ENCODE results near the gene CPN2. TPM values are rescaled to one million over a fixed set of nuclear protein-coding genes. Genes with fewer than 3 reads are reported as not detected.

Gene CPN2
- polyA plus RNA-seq, 4 donors: 0.16 to 1.0 (median 0.44) TPM

DNA sequence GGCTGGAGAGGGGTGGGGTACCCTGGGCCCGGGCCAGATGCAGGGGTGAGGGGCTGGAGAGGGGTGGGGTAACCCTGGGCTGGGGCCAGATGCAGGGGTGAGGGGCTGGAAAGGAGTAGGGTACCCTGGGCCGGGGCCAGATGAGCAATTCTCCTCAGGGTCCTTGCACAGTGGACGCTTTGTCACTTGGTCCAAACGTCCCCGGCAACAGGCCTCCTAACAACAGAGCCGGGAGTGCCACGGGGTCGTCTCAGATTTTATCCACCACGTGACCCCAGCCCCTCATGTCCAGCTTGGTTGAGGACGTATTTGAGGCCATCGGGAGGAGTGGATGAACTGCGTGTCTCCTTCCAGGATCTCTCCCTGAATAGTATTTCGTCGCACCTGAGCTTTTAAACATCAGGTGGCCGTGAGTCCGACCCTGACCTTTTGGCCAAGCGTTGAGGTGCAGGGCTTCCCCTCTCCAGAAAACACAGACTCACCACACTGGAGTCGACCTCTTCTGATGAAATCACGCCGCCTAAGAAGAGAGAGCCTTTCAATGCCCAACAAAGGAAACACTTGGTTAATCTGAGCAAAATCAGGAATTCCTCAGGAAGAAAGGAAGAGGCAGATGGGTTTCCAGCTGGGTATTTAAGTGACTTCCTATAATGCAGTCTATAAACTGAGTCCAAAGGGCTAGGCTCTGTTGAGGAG is 31.2 kb upstream of the CPN2 start:
- no peak for DNase-seq (ENCODE audit: low read depth in 4 of 4, low spot score in 3 of 4)

DNA sequence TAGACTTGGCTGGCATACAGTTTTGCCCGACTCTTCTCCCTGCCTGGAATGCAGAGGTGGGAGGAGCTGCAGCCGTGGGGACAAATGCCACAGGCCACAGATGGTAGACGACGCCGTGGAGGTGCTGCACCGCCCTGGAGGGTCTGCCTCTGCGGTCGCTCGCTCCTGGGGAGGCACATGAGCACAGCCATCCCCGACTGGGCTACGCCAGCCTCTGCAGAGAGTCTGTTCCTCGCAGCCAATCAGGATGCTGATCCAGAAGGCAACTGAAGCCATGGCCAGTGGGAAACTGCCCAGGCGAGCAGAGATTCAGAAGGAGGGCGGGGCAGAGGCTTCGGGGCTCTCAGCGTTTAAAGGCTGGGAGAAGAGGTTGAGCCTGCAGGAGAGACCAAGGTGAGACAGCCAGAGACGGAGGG is 30.3 kb upstream of the CPN2 start:
- no peak for DNase-seq (ENCODE audit: low read depth in 4 of 4, low spot score in 3 of 4)

DNA sequence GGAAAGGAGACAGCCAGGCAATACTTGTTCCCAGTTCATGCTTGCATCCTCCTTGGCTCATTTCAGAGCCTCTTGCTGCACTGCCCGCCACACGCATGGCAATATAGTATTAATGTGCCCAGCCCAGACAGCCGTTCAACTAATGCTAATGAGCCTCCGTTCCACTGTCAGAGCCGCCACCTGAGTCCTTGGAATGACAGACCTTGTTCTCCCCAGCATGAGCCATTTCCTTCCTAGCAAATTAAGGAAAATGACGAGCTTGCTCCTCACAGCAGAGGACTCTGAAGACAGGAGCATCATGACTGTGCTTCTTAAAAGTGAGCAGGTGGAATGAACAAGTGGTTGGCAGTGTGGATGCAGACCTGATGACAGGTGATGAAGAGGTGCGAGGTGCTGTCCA is 29.2 kb upstream of the CPN2 start:
- no peak for DNase-seq (ENCODE audit: low read depth in 4 of 4, low spot score in 3 of 4)

DNA sequence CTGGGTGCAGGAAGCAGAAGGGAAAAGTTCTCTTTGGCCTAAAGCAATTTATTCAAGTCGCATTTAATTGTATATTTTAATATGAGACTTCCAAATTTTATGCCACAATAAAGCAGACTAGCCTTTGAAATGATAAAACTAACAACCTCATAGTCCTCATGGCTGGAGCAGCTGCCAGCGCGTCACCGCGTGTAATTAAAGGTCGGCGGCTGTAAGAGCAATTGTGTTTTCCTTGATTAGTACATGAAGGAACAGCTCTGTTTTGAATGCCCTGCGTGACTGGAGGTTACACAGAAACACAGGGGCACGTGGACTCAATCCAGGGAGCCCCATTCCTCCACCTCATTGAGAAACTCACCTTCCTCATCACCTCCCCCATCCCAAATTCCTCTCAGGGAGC is 28.5 kb upstream of the CPN2 start:
- no peak for DNase-seq (ENCODE audit: low read depth in 4 of 4, low spot score in 3 of 4)

DNA sequence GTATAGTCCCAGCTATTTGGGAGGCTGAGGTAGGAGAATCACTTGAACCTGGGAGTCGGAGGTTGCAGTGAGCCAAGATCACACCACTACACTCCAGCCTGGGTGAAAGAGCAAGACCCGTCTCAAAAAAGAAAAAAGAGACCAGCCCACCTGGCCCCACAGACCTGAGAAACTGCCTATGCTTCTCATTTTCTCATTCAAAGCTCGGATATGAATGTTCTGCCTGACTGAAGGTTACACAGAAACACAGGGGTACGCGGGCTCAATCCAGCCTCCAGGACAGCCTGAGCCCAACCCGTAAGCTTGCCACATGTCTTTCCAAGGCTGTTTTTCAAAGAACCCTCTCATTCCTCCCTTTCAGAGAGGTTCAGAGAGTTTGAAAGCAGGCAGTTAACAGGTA is 28.1 kb upstream of the CPN2 start:
- DNase-seq (ENCODE audit: low read depth in 4 of 4, low spot score in 3 of 4): no peak

DNA sequence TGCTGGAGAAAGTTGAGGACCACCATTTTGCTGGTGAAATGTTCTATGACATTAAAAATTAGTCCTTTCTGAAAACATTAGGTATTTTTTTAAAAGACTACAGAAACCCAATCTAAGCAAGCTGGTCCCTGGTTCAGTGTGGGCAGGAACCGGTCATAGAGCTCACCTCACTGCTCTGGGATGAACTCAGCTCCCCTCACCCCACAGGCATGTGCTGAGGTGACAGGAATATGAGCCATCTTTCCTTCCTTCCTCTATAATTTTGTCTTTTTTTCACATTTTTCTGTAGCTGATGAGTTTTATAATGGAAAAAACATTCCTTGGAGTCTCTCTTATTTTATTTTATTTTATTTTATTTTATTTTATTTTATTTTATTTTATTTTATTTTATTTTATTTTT is 26.6 kb upstream of the CPN2 start:
- no peak for DNase-seq (ENCODE audit: low read depth in 4 of 4, low spot score in 3 of 4)

DNA sequence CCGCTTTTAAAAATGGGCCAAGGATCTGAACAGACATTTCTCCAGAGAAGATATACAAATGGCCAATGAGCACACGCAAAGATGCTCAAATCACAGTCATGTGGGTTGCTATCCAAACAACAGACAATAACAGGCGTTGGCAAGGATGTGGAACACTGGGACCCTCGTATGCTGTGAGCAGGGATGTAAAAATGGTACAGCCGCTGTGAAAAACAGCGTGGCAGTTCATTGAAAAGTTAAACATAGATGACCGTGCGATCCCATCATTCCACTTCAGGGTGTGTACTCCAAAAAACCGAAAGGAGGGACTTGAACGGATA is 25.1 kb upstream of the CPN2 start:
- no peak for DNase-seq (ENCODE audit: low read depth in 4 of 4, low spot score in 3 of 4)

DNA sequence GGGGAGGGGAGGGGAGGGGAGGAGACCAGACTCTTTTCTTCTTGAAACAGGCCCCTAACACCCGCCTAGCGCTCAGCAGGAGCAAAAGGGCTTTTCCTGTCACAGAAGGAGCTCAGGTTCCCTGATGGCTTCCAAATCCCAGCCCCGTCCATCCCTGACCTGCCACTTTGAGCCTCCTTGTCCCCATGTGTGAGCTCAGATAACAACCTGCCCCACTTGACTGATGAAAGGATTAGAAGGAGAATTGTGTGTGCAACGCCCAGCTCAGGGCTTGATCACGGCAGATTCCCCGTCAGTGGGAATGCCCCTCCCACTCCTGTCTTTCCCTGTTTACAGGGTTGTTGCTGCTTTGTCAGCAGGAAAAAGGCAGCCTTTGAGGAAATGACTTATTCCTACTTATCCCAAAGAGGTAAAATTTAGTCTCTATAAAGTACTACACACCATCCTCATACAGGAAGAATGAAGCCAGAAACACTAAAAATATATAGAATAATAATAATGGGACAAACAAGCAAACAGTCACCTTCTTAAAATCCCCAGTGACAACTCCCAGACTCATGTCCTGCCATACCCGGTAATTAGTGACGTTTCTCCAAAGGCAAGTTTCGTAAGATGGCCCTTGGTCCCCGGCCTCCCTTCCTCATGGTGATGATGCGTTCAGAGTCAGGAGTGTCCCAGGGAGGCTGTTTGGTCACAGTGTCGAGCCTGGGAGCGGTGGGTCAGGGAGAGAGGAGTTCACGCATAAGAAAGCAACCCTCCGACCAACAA is 24.5 kb upstream of the CPN2 start:
- no peak for DNase-seq (ENCODE audit: low read depth in 4 of 4, low spot score in 3 of 4)

DNA sequence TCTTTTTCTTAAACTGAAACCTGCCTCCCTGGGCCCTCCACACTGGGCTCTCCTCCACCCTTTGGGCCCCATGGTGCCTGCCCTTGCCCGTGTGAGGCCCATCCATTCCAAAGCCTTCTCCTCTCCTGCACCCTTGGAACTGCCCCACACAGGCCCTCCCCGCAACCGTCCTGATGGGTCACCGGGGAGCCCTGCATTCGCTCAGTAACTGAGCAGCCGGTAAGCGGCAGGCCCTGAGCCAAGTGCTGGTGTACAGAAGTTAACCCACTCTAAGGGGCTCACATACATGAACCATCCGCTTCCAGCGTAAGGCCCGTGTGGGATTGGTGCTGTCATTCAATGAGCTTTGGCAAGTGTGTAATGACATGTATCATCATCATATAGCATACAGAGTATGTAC is 23.8 kb upstream of the CPN2 start:
- no peak for DNase-seq (ENCODE audit: low read depth in 4 of 4, low spot score in 3 of 4)

DNA sequence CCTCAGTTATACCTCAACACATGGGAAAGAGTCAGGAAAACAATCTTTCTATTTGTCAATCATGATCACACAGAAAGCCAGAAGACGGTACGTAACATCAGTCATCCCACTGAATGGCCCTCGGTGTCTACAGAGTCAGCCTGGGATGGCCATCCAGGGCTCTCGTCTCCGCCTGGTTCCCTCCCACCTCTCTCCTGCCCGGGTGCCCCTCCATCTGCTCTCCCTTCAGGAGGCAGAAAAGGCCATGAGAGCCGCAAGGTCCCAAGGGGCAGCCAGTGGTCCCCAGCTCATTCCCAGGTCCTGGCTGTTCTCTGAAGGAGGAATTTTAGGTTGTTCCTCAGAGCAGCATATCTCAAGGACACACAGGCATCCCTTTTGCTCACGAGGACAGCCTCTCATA is 22.8 kb upstream of the CPN2 start:
- DNase-seq (ENCODE audit: low read depth in 4 of 4, low spot score in 3 of 4): no peak

DNA sequence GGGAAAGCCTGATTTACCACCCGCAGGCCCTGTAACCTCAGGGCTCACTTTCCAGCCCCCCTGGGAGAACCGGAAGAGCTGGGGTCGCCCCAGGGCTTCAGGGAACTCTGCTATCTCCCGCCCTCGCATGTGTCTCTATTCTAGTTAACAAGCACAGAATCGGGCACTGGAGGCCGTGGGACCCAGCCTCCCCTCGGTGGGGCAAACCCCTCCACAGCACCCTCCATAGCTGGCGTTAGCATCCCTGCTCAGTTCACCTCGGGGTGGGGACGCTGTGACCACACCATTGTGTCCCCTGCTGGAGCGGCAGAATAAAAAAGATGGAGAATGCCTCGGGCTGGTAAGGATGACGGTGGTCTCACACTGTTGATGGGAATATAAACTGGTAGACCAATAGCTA is 21.9 kb upstream of the CPN2 start:
- no peak for DNase-seq (ENCODE audit: low read depth in 4 of 4, low spot score in 3 of 4)

DNA sequence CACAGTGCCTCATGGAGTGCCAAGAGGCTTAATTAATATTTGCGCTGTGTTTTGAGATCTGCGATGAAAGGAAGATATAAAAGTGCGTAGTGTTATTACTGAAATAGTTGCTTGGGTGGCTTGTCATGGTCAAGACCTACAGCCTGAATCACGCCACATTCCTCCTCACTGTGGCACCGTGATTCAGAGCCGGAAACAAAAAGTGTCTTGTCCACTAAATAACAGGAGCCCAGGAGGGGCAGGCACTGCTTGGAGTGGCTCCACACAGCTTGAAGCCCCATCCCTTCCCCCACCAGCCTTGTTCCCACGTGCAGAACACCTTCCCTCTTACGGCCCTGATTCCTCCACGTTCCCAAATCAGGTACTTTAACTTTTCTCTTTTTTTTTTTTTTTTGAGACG is 19.6 kb upstream of the CPN2 start:
- no peak for DNase-seq (ENCODE audit: low read depth in 4 of 4, low spot score in 3 of 4)

DNA sequence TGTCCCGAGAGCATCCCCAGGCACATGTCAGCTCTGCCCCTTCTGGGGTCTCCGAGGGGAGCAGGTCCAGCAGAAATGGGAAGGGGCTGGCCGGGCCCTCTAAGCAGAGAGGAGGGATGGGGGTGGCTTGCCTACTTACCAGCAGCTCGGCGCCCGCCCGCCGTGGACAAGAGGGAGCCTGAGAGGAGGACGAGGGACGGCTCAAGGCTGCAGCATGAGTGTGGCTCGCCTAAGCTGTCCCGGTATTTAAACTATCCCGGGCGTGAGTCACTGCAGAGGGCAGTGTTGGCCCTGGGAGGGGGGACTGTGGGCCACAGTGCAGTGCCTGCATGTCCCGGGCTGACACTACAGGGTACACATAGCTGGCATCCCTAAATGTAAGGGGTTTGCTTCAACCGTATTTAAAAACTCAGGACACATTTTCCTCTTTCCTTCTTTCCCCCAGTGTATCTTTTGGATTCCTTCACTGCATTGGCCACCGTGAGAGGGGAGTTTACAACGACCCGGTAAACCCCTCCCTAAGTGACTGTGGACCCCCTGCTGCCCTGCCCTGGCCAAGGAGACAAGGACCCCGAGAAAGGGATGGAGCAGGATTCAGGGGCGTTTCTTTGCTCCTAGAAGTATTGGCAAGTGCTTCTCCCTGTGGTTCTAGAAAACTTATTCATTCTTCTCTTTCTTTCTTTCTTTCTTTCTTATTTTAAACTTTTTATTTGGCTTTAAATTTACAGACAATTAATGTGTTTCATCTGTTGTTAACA is 18.6 kb upstream of the CPN2 start, which contains the start of gene LRRC15:
Gene LRRC15 (minus strand): TSS at position 222 of the 758 bp plus-strand sequence. CDS start 8,700 bp downstream, outside the sequence.
- DNase-seq (ENCODE audit: low read depth in 4 of 4, low spot score in 3 of 4): no peak

DNA sequence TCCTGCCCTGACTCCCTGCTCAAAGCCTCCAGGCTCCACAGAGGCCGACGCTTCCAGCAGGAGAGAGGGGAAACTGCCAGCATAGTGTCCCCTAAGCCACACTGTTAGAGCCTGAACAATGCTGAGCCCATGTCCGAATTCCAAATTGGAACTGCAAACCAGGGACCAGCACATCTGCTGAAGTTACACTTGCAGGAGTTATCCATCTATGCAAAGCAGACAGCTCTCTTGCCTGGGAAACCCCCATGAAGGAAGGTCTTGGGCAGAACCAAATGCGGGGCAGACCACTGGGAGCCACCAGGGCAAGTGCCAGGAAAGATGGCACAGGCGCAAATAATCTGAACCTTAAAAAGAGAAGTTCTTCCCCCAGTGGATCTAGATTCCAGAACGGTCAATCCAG is 17.8 kb upstream of the CPN2 start:
- no peak for DNase-seq (ENCODE audit: low read depth in 4 of 4, low spot score in 3 of 4)

DNA sequence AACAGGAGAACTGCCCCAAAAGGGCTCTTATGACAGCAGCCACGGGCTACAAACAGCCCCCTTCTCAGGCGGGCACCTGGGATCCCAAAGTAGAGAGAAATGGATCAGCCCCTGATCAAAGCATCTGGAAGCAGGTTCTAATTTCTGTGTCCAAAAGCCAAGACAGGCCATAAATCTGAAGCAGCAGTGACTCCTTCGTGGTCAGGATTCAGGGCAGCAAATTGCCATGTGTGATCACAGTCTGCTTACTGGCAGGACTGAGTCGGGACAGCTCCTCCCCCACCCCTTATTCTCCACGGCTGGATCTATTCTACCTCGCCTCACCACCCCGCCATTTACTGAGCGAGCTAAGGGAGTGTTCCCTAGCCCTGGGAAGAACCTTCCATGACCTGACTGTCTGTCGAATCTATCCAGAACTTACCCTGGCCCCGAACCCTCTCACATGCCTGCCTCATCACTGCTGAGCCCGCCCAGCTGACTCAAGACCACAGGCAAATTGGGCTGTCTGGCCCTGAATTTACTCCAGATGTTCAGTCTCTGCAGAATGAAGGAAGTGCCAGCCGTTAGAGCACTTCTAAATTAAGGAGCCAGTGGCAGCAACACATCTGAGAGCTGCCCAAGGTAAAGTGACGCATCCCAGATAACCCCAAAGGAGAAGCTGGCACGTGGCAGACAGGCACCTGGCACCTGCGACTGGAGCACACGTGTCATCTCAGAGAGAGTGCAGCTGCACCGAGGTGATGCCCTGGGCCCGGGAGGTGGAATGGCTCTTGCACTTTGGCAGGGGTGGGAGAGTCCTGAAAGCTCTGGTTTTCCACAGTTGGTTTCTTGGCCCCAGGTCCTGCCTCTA is 17.1 kb upstream of the CPN2 start:
- no peak for DNase-seq (ENCODE audit: low read depth in 4 of 4, low spot score in 3 of 4)

DNA sequence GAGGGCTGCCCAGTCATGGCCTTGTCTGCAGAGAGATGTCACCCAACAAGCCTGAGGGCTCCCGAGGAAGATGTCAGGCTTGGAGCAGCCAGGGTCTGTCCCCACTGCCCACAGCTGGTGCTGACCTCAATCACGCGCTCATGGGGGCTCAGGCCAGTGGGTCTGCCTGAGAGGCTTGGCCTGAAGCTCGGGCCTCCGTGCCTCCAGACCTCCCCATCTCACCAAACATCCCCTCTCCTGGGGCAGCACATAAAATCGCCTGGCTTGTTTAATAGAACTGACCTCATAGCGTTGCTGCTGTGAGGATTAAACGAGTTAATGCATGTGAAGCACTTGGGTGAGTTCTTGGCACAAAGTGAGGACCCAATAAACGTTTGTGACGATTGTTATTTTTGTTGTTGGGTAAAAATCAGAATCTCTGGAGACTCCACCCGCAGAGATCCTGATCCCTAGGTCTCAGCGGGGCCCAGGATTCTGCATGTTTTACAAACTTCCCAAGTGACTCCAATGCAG is 14.9 kb upstream of the CPN2 start:
- no peak for DNase-seq (ENCODE audit: low read depth in 4 of 4, low spot score in 3 of 4)

DNA sequence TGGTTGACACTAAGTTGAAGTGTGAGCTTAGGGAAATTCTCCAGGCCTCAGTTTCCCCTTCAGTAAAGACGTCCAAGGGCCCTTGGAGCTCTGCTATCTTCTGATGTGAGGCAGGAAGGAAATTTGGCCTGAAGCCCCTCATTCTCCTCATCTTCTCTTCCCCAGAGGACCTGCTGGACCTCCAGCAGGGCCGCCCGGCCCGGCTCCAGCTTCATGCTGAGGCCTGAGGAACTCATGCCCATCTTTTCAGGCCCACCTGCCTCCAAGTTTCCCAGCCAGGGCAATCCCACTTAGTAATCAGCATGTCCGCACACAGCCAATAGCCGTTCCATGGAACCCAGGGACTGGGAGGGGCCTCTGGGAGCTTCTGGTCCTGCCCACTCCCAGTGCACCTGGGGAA is 14.4 kb upstream of the CPN2 start:
- DNase-seq (ENCODE audit: low read depth in 4 of 4, low spot score in 3 of 4): no peak

DNA sequence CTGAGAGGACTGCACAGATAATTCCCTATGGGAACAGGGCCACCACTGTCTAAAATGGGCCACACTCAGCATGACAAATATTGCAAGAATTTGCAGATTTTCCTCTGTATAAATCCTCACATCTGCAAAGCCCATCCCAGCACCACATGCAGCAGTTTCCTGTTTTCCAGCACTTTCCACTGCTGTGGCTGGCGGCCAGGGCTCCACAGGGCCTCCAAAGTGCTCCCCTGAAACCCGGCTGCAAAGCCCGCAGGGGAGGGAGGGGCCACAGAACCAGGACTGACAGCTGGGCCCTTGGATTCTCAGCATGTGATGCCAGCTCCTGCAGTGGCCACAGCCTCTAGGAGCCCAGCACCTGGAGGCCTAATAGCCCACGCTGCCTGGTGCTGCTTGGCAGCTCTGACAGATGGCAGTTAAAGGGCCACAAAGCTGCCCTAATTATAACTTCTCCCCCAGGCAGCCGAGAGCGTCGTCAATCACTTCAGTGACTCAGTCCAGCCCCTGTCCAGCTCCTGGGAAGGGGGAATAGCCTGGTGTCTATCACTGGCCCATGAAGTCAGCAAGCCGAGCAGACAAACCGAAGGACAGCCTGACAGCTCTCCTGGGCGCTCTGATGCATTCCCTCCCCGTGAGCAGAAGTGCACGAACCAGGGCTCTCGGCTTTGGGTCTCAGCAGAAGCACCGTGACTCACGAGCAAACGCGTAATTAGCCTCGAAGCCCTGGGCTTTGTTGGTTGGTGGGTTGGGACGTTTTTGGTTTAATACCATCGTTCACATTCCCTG is 13.7 kb upstream of the CPN2 start:
- no peak for DNase-seq (ENCODE audit: low read depth in 4 of 4, low spot score in 3 of 4)

DNA sequence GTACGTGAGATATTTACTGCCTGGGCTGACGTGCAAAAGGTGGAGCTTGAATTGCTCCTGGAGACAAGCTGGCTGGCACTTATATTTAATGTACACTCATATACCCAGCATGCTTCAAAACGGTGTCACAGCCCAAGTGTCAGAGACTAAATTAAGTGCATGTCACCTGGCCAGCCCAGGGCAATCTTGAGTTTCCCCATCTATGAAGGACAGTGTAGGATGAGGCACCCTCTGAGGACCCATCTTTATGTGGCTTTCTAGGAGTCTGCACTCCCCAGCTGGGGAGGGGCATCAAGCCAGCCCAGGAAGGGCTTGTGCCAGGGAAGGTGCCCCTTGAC is 13.2 kb upstream of the CPN2 start:
- DNase-seq (ENCODE audit: low read depth in 4 of 4, low spot score in 3 of 4): no peak

DNA sequence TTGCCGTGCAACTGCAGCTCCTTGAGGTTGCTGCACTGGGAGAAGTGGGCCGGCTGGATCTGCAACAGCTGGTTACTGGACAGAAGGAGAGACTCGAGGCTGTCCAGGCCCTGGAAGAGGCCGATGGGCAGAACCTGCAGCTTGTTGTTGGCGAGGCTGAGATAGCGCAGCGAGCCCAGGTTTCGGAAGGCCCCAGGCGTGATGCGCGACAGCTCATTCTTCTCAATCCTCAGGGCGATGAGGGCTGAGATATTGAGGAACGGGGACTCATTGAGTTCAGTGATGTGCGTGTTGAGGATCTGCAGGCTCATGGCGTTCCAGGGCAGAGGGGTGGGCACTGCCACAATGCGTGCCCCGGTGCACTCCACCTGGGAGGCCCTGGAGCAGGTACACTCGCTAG is 9.4 kb upstream of the CPN2 start:
- no peak for DNase-seq (ENCODE audit: low read depth in 4 of 4, low spot score in 3 of 4)

Measured in left renal pelvis (tissue), 4 donors.